ENCODE data around the gene HGS.

The HGS gene

DNA sequence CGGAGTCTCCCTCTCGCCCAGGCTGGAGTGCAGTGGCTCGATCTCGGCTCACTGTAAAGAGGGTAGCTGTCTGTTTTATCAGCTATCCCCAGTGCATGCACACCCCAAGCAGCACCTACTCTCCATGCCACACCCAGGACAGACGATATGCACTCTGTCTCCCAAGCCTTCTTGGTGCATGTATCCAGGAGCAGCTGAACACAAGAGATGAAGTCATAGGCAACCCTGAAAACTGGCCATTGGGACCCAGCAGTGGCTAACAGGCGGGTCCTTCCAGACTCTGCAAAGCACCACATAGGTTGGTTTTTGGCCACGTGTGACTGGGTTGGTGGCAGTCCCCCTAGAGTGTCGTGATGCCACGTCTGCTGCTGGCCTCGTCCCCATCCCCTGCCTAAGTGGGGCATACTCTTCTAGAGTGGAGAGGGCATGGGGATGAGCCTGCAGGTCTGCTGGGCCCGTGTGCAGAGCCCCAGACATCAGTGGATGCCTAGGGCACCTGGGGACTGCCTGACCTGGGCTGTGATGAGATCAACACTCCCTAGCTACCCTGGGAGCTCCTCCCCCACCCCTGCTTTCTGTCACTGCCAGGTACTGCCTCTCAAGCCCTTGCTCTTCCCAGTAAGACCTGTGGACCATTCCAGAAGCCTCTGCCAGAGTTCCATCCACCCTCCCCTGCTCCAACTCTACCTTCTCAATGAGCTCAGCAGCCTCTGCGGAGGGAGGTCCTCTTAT lies 36.8 kb upstream of the HGS start:
- Histone ChIP-seq H3K9me3 (ENCODE audit: control insufficient read depth, low read length) (no peaks in the 10 kb centered on the region), H3K27me3 (ENCODE audit: control insufficient read depth, insufficient read depth, low read length) (peaks cover 29% of the 10 kb centered on the region), H3K4me3 (ENCODE audit: low read length) (no peak overlapping the region), H3K9ac (ENCODE audit: low read length) (no peak overlapping the region), H3K36me3 (ENCODE audit: control insufficient read depth, insufficient read depth, low read length) (no peaks in the 10 kb centered on the region), H3K4me1 (ENCODE audit: control insufficient read depth, insufficient read depth, low read length) (no peaks in the 10 kb centered on the region)

DNA sequence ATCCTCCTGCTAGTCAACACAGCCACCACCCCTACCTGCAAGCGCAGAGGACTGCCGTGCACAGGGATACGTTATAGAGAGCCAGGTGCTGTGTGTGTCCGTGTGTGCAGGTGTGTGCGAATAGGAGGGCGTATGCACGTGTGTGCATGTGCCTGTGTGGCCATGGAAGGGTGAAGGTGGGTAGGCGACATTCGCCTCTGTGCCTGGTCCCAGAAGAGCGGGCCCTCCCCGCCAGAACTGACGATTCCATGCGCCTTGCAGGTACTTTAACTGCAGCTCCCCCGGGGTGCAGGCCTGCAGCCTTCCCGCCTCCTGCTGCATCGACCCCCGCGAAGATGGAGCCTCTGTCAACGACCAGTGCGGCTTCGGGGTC lies 36.2 kb upstream of the HGS start:
- no peaks in the 10 kb centered on the region for H3K36me3 ChIP-seq (ENCODE audit: control insufficient read depth, insufficient read depth, low read length)
- no peak overlapping the region for H3K4me3 ChIP-seq (ENCODE audit: low read length)

DNA sequence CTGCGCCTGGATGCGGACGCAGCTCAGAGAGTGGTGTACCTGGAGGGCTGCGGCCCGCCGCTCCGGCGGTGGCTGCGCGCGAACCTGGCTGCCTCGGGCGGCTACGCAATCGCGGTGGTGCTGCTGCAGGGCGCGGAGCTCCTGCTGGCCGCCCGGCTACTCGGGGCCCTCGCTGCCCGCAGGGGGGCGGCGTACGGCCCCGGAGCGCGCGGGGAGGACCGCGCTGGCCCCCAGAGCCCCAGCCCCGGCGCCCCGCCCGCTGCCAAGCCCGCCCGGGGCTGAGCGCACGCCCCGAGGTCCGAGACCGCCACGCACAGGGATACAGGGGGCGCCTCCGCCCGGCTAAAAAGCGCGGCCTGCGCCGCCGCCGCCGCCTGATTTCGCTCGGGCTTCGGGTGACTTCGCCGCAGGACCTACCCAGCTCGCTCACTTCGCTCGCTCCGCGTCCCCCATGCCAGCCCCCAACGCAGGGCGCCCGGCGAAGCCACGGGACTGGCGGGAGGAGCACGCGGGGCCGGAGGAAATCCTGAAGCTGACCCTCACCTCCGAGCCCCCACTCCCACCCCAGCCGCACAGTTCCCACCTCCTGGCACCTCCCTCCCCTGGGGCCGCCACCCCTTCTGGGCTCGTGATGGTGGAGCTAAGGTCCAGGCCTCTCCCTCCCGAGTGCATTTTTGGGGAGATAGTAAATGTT lies 35.7 kb upstream of the HGS start:
- H3K27me3 ChIP-seq (ENCODE audit: control insufficient read depth, insufficient read depth, low read length) = peaks cover 29% of the 10 kb centered on the region
- H3K36me3 ChIP-seq (ENCODE audit: control insufficient read depth, insufficient read depth, low read length) = no peaks in the 10 kb centered on the region
- no peaks in the 10 kb centered on the region for H3K4me1 ChIP-seq (ENCODE audit: control insufficient read depth, insufficient read depth, low read length)
- no peak overlapping the region for H3K9ac ChIP-seq (ENCODE audit: low read length)
- no peaks in the 10 kb centered on the region for H3K9me3 ChIP-seq (ENCODE audit: control insufficient read depth, low read length)
- H3K4me3 ChIP-seq (ENCODE audit: low read length) = no peak overlapping the region

More for the DNA sequence above, 36.2 kb upstream of the HGS start:
- H3K9me3 ChIP-seq (ENCODE audit: control insufficient read depth, low read length) = no peaks in the 10 kb centered on the region
- H3K9ac ChIP-seq (ENCODE audit: low read length) = no peak overlapping the region
- peaks cover 29% of the 10 kb centered on the region for H3K27me3 ChIP-seq (ENCODE audit: control insufficient read depth, insufficient read depth, low read length)
- H3K4me1 ChIP-seq (ENCODE audit: control insufficient read depth, insufficient read depth, low read length) = no peaks in the 10 kb centered on the region

DNA sequence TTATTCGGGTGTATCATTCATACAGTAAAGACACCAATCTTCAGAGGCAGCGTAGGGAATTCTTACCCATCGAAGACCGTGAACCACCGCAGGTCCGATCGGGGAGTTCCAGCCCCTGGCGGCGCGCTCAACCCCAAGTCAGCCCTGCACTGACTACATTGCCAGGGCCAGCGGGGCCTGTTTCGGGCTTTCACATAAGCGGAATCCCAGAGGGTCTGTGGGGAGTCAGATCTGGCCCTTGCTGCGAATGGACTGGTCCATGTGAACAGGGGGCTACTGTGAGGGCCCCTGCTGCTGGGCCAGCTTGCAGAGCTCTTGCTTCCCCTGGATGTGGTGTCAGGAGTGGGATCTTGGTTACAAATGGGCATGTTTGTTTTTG lies 35.1 kb upstream of the HGS start:
- H3K36me3 ChIP-seq (ENCODE audit: control insufficient read depth, insufficient read depth, low read length) = no peaks in the 10 kb centered on the region
- no peak overlapping the region for H3K9ac ChIP-seq (ENCODE audit: low read length)
- peaks cover 33% of the 10 kb centered on the region for H3K27me3 ChIP-seq (ENCODE audit: control insufficient read depth, insufficient read depth, low read length)
- H3K4me3 ChIP-seq (ENCODE audit: low read length) = no peak overlapping the region
- H3K9me3 ChIP-seq (ENCODE audit: control insufficient read depth, low read length) = no peaks in the 10 kb centered on the region
- no peaks in the 10 kb centered on the region for H3K4me1 ChIP-seq (ENCODE audit: control insufficient read depth, insufficient read depth, low read length)

DNA sequence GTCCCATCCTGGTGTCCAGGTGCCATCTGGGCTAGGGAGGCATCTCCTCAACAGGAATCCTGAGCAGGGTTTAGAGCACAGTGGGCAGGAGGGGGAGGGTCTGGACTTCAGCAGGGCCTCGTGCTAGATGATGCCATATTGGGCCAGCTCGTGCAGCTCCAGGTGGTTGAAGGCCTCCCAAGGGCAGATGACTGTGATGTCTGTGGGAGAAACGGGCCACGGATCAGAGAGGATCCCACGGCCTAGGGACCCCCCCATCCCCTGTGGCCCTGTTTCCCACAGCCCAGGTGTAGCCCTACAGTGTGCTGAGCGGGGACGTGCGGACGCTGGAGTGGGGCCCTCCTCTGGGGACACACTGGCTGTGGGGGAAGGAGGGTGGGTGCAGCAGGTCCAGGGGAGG lies 32.9 kb upstream of the HGS start:
- no peak overlapping the region for H3K9ac ChIP-seq (ENCODE audit: low read length)
- H3K27me3 ChIP-seq (ENCODE audit: control insufficient read depth, insufficient read depth, low read length) = peaks cover 34% of the 10 kb centered on the region
- no peaks in the 10 kb centered on the region for H3K4me1 ChIP-seq (ENCODE audit: control insufficient read depth, insufficient read depth, low read length)
- H3K4me3 ChIP-seq (ENCODE audit: low read length) = no peak overlapping the region
- no peaks in the 10 kb centered on the region for H3K36me3 ChIP-seq (ENCODE audit: control insufficient read depth, insufficient read depth, low read length)
- no peaks in the 10 kb centered on the region for H3K9me3 ChIP-seq (ENCODE audit: control insufficient read depth, low read length)

DNA sequence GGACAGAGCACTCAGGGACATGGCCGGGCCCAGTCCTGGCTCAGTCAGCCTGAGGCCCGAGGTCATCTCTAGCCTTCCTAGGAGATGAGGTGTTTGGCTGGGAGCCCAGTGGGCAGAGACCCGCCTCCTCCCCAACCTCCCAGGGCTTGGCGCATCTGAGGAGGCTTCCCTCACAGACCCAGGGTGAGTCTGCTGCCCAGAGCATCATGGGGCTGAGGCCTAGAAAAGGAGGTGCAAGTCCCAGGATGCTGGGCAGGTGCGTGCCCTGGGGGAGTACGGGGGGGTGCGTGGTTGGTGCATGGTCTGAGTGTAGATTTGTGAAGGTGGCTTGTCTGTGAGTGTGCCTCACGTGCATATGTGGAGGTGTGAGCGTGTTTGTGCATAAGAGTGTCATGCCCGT lies 32.1 kb upstream of the HGS start:
- Histone ChIP-seq H3K27me3 (ENCODE audit: control insufficient read depth, insufficient read depth, low read length) (peaks cover 32% of the 10 kb centered on the region), H3K9ac (ENCODE audit: low read length) (no peak overlapping the region), H3K36me3 (ENCODE audit: control insufficient read depth, insufficient read depth, low read length) (no peaks in the 10 kb centered on the region), H3K9me3 (ENCODE audit: control insufficient read depth, low read length) (no peaks in the 10 kb centered on the region), H3K4me1 (ENCODE audit: control insufficient read depth, insufficient read depth, low read length) (no peaks in the 10 kb centered on the region), H3K4me3 (ENCODE audit: low read length) (no peak overlapping the region)

DNA sequence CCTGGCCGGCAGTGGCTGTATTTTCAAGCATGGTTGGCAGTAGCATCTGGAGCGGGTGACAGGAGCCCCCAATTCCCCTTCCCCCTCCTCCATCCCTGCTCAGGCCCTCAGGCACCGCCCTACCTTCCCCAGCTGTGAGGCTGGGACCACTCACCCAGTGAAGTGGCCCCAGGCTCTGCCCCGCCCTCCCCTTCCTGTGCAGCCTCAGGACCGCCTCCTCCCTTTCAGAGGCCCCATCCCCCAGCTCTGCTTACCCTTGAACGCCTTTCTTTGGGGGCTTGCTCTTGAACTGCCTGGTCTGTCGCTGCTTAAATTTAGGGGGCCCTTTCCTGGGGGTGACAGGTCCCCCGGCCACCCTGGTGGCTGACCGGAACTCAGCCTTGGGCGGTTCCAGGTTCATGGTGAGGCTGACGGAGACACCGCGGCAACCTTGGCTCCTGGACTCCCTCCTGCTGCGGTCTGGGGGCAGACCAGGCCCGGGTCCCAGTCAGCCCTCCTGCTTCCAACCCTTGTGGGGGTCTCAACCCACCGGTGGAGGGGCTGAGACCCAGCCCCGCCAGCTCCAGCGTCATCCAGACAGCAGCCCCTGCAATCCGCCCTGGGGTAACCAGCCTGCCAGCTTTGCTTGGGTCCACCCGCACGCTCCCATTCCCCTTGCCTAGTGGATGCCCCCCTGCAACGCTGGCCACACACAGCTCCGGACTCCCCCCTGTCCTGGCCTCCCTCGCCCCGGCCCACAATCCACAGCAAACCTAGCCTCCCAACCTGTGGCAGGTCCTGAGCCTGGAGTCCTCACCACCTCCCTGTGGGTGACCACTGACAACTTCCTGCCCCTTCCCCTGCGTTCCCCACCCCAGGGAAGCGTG lies 30.7 kb upstream of the HGS start:
- no peak overlapping the region for H3K4me3 ChIP-seq (ENCODE audit: low read length)

DNA sequence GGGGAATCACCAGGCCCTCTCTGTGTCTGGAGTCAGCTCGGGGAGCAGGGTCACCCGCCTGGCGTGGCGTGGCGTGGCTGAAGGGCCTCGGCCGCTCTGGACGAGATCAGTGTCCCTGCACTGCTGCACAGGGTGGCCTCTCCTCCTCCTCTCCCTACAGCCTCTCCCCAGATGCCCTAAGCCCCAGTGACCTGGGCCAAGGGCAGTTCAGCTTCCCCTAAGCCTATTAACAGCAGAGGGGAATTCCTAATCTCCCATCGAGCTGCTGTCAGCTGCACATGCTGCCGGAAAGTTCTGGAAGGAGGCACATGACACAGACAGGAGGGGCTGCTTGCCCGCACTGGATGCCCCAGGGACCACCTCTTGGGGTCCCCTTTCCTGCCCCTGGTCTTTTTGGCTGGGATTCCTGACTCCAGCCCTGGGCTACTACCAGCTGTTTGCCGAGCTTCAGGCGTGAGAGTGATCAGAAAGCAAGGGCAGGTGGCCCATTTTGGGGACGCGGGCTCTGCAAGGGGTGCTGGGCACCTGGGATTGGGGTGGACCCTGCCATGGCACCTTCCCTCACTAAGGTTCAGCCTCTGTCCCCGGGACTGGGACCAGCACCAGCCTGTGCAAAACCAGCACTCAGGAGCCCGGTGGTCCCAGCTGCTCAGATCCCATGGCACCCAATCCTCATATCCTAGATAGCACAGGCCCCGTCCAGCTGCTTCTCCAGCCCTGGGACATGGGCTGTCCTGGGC lies 28.3 kb upstream of the HGS start:
- H3K27me3 ChIP-seq (ENCODE audit: control insufficient read depth, insufficient read depth, low read length) = peaks cover 4% of the 10 kb centered on the region
- no peak overlapping the region for H3K4me3 ChIP-seq (ENCODE audit: low read length)
- H3K4me1 ChIP-seq (ENCODE audit: control insufficient read depth, insufficient read depth, low read length) = peaks cover 14% of the 10 kb centered on the region
- no peaks in the 10 kb centered on the region for H3K36me3 ChIP-seq (ENCODE audit: control insufficient read depth, insufficient read depth, low read length)
- no peak overlapping the region for H3K9ac ChIP-seq (ENCODE audit: low read length)
- no peaks in the 10 kb centered on the region for H3K9me3 ChIP-seq (ENCODE audit: control insufficient read depth, low read length)

More for the DNA sequence above, 30.7 kb upstream of the HGS start:
- Histone ChIP-seq H3K9me3 (ENCODE audit: control insufficient read depth, low read length) (no peaks in the 10 kb centered on the region), H3K9ac (ENCODE audit: low read length) (no peak overlapping the region), H3K36me3 (ENCODE audit: control insufficient read depth, insufficient read depth, low read length) (no peaks in the 10 kb centered on the region), H3K4me1 (ENCODE audit: control insufficient read depth, insufficient read depth, low read length) (no peaks in the 10 kb centered on the region), H3K27me3 (ENCODE audit: control insufficient read depth, insufficient read depth, low read length) (peaks cover 18% of the 10 kb centered on the region)

DNA sequence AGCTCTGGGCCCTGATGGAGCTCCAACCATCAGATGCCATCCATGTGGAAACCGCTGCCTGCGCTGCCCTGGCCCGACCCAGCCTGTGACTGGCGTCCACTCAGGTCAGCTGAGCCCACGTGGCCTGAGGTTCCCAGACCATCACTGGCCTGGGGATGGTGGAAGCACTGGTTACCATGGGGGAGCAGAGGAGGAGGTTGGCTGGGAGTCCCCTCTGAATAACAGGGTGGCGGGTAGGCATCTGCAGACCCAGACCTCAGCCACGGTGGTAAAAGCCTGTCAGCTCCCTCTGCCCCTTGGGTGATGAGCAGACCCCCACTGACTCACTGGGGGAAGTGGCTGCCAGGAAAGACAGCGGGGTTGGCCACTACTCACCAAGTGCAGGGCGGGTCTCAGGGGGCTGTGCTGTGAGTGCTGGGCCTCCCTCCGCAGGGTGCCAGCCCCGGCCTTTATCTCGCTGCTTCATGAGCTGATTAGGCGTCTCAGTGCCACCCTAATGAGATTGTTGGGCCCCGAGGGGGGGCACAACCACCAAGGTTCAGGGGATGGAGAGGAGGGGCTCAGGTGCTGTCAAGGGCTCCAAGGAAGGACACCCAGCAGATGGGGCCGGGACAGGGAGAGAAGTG lies 27.6 kb upstream of the HGS start, which contains the start of gene PDE6G:
Gene PDE6G (minus strand): TSS at position 425 of the 626 bp plus-strand sequence. CDS start 3,237 bp downstream, outside the sequence.
- no peak within 1 kb of the TSS for H3K4me3 ChIP-seq (ENCODE audit: low read length)
- H3K27me3 ChIP-seq (ENCODE audit: control insufficient read depth, insufficient read depth, low read length) = peaks cover 4% of the 10 kb centered on the region
- peaks cover 15% of the 10 kb centered on the region for H3K4me1 ChIP-seq (ENCODE audit: control insufficient read depth, insufficient read depth, low read length)
- no peaks in the 10 kb centered on the region for H3K36me3 ChIP-seq (ENCODE audit: control insufficient read depth, insufficient read depth, low read length)
- H3K9me3 ChIP-seq (ENCODE audit: control insufficient read depth, low read length) = no peaks in the 10 kb centered on the region
- no peak within 1 kb of the TSS for H3K9ac ChIP-seq (ENCODE audit: low read length)

DNA sequence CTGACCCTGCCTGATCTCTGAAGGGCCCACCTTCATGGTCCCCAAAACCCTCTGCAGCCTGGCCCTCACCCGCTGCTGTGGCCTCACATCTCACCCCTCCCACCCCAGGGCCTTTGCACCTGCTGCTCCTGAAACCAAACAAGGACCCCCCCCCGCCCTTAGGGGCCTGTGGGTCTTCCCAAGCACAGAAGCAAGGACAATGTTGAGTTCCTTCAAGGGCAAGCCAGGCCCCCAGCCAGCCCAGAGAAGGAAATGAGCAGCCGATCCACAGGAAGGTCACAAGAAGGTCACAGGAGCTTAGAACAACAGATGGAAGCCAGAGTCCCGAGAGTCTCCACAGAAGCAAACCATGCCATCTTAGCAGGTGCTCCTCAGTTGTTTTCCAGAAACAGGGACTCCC lies 27.0 kb upstream of the HGS start:
- no peaks in the 10 kb centered on the region for H3K36me3 ChIP-seq (ENCODE audit: control insufficient read depth, insufficient read depth, low read length)
- H3K4me3 ChIP-seq (ENCODE audit: low read length) = no peak overlapping the region
- H3K9ac ChIP-seq (ENCODE audit: low read length) = no peak overlapping the region
- no peaks in the 10 kb centered on the region for H3K9me3 ChIP-seq (ENCODE audit: control insufficient read depth, low read length)
- peaks cover 4% of the 10 kb centered on the region for H3K27me3 ChIP-seq (ENCODE audit: control insufficient read depth, insufficient read depth, low read length)
- H3K4me1 ChIP-seq (ENCODE audit: control insufficient read depth, insufficient read depth, low read length) = peaks cover 15% of the 10 kb centered on the region

DNA sequence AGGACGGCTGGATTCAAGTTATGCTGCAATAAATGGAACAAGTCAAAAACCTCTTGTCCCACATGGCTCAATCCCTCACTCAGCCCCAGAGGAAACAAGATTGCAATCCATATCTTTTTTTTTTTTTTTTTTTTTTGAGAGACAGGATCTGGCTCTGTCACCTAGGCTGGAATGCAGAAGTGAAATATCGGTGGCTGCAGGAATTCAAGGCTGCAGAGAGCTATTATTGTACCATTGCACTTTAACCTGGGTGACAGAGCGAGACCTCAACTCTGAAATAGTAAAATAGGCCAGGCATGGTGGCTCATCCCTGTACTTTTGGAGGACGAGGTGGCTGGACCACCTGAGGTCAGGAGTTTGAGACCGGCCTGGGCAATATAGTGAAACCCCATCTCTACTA lies 24.8 kb upstream of the HGS start:
- no peak overlapping the region for H3K9ac ChIP-seq (ENCODE audit: low read length)
- no peak overlapping the region for H3K4me3 ChIP-seq (ENCODE audit: low read length)
- no peaks in the 10 kb centered on the region for H3K9me3 ChIP-seq (ENCODE audit: control insufficient read depth, low read length)
- H3K4me1 ChIP-seq (ENCODE audit: control insufficient read depth, insufficient read depth, low read length) = peaks cover 15% of the 10 kb centered on the region
- no peaks in the 10 kb centered on the region for H3K27me3 ChIP-seq (ENCODE audit: control insufficient read depth, insufficient read depth, low read length)
- no peaks in the 10 kb centered on the region for H3K36me3 ChIP-seq (ENCODE audit: control insufficient read depth, insufficient read depth, low read length)
